ENCODE measurements around the gene MMP26.

DNA sequence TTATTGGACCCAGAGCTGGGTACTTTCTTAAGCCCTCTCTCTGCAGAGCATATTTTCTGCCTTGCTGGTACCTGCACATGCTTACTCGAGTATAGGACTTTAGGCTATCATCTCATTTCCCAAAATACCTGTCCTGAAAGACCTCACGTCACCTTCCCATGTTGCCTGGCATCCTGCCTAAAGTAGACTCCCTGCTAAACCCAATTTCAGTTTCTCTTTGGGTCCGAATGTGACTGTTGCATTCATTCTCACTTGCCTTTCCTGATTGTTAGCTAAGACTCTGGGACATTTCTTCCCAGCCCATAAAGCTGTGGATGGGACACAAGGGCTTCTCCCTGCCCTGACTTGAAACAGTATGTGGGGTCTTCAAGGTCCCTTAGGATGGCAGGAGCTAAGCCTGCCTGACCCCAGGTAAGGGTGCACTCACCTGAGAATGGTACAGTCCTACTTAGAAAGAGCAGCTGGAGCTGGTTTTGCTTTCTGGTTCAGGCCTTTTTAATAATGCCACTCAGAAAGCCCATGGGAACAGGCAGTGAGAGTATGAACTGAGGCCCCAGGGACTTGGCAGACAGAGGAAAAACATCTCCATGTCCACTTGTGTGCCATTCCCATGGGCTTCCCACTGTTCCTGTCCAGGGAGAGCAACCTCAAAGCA is 19.8 kb upstream of the MMP26 start:
- TF ChIP-seq, protein P1, sequence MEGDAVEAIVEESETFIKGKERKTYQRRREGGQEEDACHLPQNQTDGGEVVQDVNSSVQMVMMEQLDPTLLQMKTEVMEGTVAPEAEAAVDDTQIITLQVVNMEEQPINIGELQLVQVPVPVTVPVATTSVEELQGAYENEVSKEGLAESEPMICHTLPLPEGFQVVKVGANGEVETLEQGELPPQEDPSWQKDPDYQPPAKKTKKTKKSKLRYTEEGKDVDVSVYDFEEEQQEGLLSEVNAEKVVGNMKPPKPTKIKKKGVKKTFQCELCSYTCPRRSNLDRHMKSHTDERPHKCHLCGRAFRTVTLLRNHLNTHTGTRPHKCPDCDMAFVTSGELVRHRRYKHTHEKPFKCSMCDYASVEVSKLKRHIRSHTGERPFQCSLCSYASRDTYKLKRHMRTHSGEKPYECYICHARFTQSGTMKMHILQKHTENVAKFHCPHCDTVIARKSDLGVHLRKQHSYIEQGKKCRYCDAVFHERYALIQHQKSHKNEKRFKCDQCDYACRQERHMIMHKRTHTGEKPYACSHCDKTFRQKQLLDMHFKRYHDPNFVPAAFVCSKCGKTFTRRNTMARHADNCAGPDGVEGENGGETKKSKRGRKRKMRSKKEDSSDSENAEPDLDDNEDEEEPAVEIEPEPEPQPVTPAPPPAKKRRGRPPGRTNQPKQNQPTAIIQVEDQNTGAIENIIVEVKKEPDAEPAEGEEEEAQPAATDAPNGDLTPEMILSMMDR (conservative IDR thresholded peaks at IDR 0.05; ENCODE audit: low read length), result no peak
- TF ChIP-seq EZH2phosphoT487 (IDR thresholded peaks at IDR 0.05; ENCODE audit: borderline replicate concordance), result no peak
